Muscle of leg (tissue), 11 donors: ENCODE measurements around the gene POU2AF1. TPM values are rescaled to one million over a fixed set of nuclear protein-coding genes. Genes with fewer than 3 reads are reported as not detected.

ENCODE experiments used
- DNase-seq: peaks from one replicate; pipeline ENCODE4 v3.0.0; 2013
- H3K27ac ChIP-seq: one replicate; pipeline ENCODE4 v1.5.1; 2013; ENCODE audit warnings: mild to moderate bottlenecking, low read length, control low read depth
- H3K27me3 ChIP-seq: one replicate; pipeline ENCODE4 v1.6.1; 2013; ENCODE audit warnings: low read length; ENCODE audit not compliant: control insufficient read depth, insufficient read depth
- H3K36me3 ChIP-seq: one replicate; pipeline ENCODE4 v1.6.1; 2013; ENCODE audit warnings: low read length; ENCODE audit not compliant: control insufficient read depth, insufficient read depth
- H3K4me1 ChIP-seq: one replicate; pipeline ENCODE4 v1.6.1; 2013; ENCODE audit warnings: low read length; ENCODE audit not compliant: control insufficient read depth, insufficient read depth
- H3K4me3 ChIP-seq: one replicate; pipeline ENCODE4 v1.5.1; 2013; ENCODE audit warnings: low read length, control low read depth
- H3K9me3 ChIP-seq: replicated peaks from 2 replicates; pipeline ENCODE4 v1.6.1; 2013; ENCODE audit warnings: low read depth, low read length; ENCODE audit not compliant: control insufficient read depth
- WGBS: methylation state at CpG from one replicate; pipeline ENCODE4 v1.1.5; 2013; ENCODE audit warnings: missing lambda C conversion rate; ENCODE audit not compliant: insufficient coverage; 5-methylcytosine and 5-hydroxymethylcytosine counted together
- polyA plus RNA-seq, 8 donors: library from polyadenylated mRNA; unstranded; fragments of 120-200 nt; gene quantifications; one replicate each; pipeline versions ENCODE4 v1.2.1 to v1.2.3, GENCODE V29; 2013; ENCODE audit warnings: inconsistent platforms in 1 of 8, low replicate concordance in 1 of 8; ENCODE audit not compliant: insufficient read length in 8 of 8, insufficient read depth in 1 of 8
- total RNA-seq: library from RNA; stranded (reverse); fragments of 120-200 nt; gene quantifications from one replicate; pipeline ENCODE4 v1.2.4, GENCODE V29; 2013

Gene POU2AF1
- total and polyA plus RNA-seq, 9 donors = 0.04 to 0.39 (median 0.23) TPM

GRCh38 chr11:111388420-111388819 lies 9.3 kb upstream of the POU2AF1 start:
- no peak overlapping the region for H3K4me3 ChIP-seq
- no peak overlapping the region for H3K27ac ChIP-seq
- WGBS = 83% methylated on average over 3 of the region's 4 CpGs
- H3K4me1 ChIP-seq = no peaks in the 10 kb centered on the region
- H3K9me3 ChIP-seq = peaks cover 3% of the 10 kb centered on the region
- no peaks in the 10 kb centered on the region for H3K27me3 ChIP-seq
- DNase-seq = no peak
- no peaks in the 10 kb centered on the region for H3K36me3 ChIP-seq

DNA sequence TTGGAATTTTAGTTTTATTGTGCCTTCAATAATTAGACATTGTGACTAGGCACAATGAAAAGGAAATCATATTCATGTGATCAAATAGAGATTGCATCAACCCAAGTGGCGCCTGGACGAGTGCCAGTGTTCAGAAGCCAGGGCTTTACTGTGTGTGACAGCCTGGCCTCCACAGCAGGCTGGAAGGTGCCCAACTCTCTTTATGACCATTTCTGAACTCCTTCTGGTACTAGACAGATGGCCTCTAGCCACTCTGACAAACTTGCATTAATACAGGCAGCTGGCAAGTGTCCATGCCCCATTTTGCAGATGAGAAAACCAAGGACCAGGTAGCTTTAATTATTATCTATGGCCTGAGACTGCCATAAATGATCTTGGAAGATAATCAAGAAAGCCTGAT lies 8.3 kb upstream of the POU2AF1 start:
- no CpG with 5 or more reads among the region's 2 CpGs for WGBS
- H3K4me3 ChIP-seq = no peak overlapping the region

GRCh38 chr11:111386611-111387150 lies 7.6 kb upstream of the POU2AF1 start:
- Histone ChIP-seq H3K4me3 (no peak overlapping the region), H3K4me1 (no peaks in the 10 kb centered on the region), H3K27ac (no peak overlapping the region), H3K27me3 (no peaks in the 10 kb centered on the region), H3K9me3 (peaks cover 3% of the 10 kb centered on the region), H3K36me3 (no peaks in the 10 kb centered on the region)
- no CpG with 5 or more reads among the region's 4 CpGs for WGBS
- DNase-seq = no peak

More for the DNA sequence above, 8.3 kb upstream of the POU2AF1 start:
- H3K36me3 ChIP-seq = no peaks in the 10 kb centered on the region
- H3K4me1 ChIP-seq = no peaks in the 10 kb centered on the region
- H3K27me3 ChIP-seq = no peaks in the 10 kb centered on the region
- H3K9me3 ChIP-seq = peaks cover 3% of the 10 kb centered on the region
- peak; percentile 16 for DNase-seq
- no peak overlapping the region for H3K27ac ChIP-seq

DNA sequence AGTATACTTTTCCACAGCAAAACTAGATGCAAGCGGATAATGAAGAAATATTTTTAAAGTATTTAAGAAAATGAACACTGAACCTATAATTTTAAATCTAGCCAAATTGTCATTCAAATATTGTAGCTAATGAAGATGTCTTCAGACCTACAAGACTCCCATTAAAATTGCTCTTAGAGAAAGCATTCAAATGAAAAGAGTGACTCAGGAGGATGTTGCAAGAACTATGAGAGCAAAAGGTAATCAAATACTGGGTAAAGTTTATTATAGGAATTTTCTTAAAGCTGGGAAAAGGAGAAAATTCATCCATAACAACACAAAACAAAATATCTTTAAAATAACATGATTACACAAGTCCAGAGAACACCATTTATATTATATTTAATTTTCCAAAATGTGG lies 5.4 kb upstream of the POU2AF1 start:
- Histone ChIP-seq H3K4me3 (no peak overlapping the region), H3K36me3 (no peaks in the 10 kb centered on the region), H3K4me1 (no peaks in the 10 kb centered on the region), H3K9me3 (peaks cover 3% of the 10 kb centered on the region), H3K27me3 (peaks cover under 1% of the 10 kb centered on the region), H3K27ac (no peak overlapping the region)
- no peak for DNase-seq
- WGBS = no CpG with 5 or more reads among the region's 1 CpG

GRCh38 chr11:111382451-111382850 lies 3.4 kb upstream of the POU2AF1 start:
- DNase-seq = no peak
- Histone ChIP-seq H3K9me3 (peaks cover 3% of the 10 kb centered on the region), H3K27me3 (peaks cover 8% of the 10 kb centered on the region), H3K4me3 (no peak overlapping the region), H3K4me1 (peaks cover 3% of the 10 kb centered on the region), H3K27ac (no peak overlapping the region), H3K36me3 (no peaks in the 10 kb centered on the region)
- no CpG with 5 or more reads among the region's 2 CpGs for WGBS

DNA sequence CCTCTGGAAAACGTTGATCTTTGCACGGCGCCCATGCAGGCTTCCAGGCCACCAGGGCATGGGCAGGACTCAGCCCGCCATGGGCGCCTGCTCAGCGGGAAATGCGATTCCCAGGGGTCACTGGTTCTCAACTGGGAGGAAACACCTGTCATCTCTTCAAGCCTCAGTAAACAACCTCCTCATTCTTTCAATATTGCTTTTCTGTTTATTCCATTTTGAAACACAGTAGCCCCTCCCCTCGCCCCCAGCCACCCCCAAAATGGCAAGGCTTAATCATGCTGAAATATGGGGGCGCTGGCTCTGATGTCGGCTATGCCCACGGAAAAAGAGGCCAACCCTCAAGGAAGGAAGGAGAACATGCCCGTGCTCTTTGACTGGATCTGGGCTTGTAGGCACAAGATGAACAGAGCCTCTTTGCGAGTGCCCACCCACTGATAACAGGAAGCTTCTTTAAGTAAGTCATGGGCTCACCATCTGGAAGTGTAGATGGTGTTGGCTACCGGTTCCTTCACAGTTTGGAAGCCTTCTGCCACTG lies 594 bp upstream of the POU2AF1 start:
- H3K36me3 ChIP-seq = no peaks in the 10 kb centered on the region
- peaks cover 3% of the 10 kb centered on the region for H3K4me1 ChIP-seq
- H3K27me3 ChIP-seq = peaks cover 8% of the 10 kb centered on the region
- no peaks in the 10 kb centered on the region for H3K9me3 ChIP-seq
- 81% methylated on average over 11 of the region's 14 CpGs for WGBS
- H3K4me3 ChIP-seq = no peak overlapping the region
- no peak for DNase-seq
- no peak overlapping the region for H3K27ac ChIP-seq

DNA sequence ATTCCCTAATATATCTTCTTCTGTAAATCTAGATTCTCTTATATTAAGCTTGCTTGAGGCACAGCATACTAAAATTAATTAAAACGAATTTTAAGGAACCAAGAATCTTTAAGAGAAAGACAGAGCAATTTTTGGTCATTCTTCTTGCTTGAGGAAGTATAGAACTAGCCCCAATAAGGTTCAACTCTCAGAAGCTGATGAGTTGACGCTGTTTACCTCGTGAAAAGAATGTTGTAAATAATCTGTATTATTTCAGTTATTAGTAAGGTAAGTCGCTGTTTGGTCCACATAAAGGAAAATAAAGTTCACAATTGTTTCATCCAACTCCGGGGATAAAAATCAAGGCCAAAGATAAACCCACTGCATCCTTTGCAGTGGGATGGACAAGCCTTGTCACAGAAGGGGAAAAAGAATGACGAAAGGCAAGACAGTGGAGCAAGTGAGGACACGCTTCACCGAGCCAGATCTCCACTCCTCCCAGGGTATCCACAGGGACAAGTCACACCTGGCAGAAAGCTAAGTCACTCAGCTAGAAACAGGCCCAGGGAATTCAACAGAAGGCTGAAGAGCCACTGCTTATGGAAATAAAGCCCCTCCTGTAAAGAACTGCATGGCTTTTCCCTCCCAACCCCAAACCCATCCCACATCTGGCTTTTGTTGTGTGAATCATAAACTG lies 752 bp downstream of the POU2AF1 start:
- no peak overlapping the region for H3K27ac ChIP-seq
- H3K4me3 ChIP-seq = no peak overlapping the region
- no CpG with 5 or more reads among the region's 8 CpGs for WGBS

DNA sequence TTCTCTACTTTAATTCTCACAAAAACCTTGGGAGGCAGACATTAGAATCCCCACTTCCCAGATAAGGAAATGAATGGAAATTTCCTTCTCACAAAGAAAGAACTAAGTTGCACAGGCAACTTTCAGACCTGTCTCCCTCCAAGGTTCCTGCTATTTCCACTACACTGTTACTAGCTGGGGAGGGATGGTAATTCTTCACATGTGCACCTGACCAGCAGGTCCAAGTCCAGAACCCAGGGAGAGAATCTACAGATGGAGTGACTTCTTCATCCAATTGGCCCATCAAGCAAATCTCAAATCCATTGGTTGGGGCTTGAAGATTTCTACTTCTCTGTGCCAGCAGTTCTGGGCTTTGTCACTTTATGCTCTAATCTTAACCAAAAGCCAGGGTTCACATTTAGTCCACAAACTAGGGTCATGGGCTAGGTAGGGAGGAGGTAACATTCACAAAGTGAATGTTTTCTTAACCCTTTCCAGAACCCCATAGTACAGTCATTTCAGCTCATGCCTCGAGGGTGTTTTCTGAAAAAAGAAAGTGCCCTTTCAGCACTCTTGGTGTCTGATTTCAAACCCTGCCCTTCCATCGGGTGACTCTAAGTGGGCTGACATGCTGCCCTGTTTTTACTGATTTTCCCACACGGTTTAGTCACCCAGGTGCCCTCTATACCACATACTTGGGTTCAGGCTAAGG lies 2.7 kb downstream of the POU2AF1 start:
- Histone ChIP-seq H3K4me1 (peaks cover 3% of the 10 kb centered on the region), H3K27me3 (peaks cover 8% of the 10 kb centered on the region), H3K36me3 (no peaks in the 10 kb centered on the region), H3K4me3 (no peak overlapping the region), H3K9me3 (no peaks in the 10 kb centered on the region), H3K27ac (no peak overlapping the region)
- WGBS = 13% methylated on average over 2 of the region's 3 CpGs
- DNase-seq = no peak

More for the DNA sequence above, 752 bp downstream of the POU2AF1 start:
- no peaks in the 10 kb centered on the region for H3K36me3 ChIP-seq
- peaks cover 3% of the 10 kb centered on the region for H3K4me1 ChIP-seq
- peaks cover 8% of the 10 kb centered on the region for H3K27me3 ChIP-seq
- no peaks in the 10 kb centered on the region for H3K9me3 ChIP-seq
- DNase-seq = no peak

DNA sequence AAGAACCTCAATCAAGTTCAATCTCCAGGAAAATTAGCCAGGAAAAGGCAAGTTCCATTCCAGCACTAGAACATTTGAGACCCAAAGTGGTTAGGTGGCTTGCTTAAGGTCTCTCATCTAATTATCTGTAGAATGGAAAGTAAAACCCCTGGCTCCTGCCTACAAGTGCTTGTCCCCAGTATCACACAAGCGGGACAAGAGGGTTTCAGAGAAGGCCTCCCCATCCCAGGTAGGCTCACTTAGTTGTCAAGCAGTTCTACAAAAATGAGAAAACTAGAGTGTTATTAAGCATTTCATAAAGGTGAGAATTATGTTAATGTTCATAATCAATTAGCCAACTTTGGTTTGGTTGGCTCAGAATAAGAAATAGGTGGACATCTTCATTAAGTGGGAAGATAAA lies 5.5 kb downstream of the POU2AF1 start:
- no peak overlapping the region for H3K27ac ChIP-seq
- no CpG with 5 or more reads among the region's 1 CpG for WGBS
- H3K36me3 ChIP-seq = no peaks in the 10 kb centered on the region
- no peaks in the 10 kb centered on the region for H3K9me3 ChIP-seq
- peaks cover 3% of the 10 kb centered on the region for H3K27me3 ChIP-seq
- H3K4me3 ChIP-seq = no peak overlapping the region
- H3K4me1 ChIP-seq = no peaks in the 10 kb centered on the region
- no peak for DNase-seq

DNA sequence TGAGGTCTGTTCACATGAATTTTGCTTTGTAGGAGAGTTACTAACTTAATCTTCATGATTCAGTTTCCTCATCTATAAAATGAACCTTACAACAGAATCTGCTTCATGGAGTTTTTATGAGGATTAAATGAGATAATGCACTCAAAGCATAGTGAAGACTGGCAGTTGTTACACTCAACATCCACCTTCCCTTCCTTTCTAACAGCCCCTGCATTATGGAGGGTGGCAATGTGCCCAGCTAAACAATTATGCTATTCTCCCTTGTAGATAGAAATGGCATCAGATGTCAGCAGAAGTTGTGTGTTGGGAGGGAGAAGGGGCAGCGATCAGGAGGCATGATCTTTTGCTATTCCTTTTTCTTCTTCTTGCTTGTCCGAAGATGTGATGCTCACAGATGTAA lies 6.5 kb downstream of the POU2AF1 start:
- Histone ChIP-seq H3K9me3 (no peaks in the 10 kb centered on the region), H3K4me3 (no peak overlapping the region), H3K4me1 (no peaks in the 10 kb centered on the region), H3K27ac (no peak overlapping the region), H3K27me3 (peaks cover 2% of the 10 kb centered on the region), H3K36me3 (no peaks in the 10 kb centered on the region)
- 84% methylated on average over 2 of the region's 2 CpGs for WGBS
- DNase-seq = no peak
